ENCODE measurements around the gene PHACTR1. TPM values are rescaled to one million over a fixed set of nuclear protein-coding genes. Genes with fewer than 3 reads are reported as not detected.
"Not testable (repeated sequence)": the region's sequence is repeated elsewhere in the genome, so short reads cannot be mapped to it uniquely, and the experiment has no call there.

The PHACTR1 gene
- total RNA-seq, 2 experiments from 2014 or later: 1.3 to 2.3 TPM

- Histone ChIP-seq H3K9me3 (ENCODE audit: control insufficient read depth in 1 of 2, insufficient read depth in 1 of 2, low read length in 2 of 2) (peaks cover 0 to 6% of the 10 kb centered on the region in 2 experiments), H3K27me3 (ENCODE audit: control insufficient read depth in 1 of 2, insufficient read depth in 2 of 2, low read length in 2 of 2) (no peaks in the 10 kb centered on the region), H3K27ac (ENCODE audit: low read depth in 1 of 2, low read length in 2 of 2) (no peak overlapping the region), H3K4me3 (ENCODE audit: low read length) (no peak overlapping the region), H3K36me3 (ENCODE audit: insufficient read depth, low read length) (no peaks in the 10 kb centered on the region), H3K4me1 (ENCODE audit: insufficient read depth, low read length) (no peaks in the 10 kb centered on the region)
- ChIA-PET CTCF (no interaction called here), POLR2A (no interaction called here)
- DNase-seq: no peak
- Mint-ChIP-seq H3K4me1 (ENCODE audit: low read depth) (no peaks in the 10 kb centered on the region), H3K9me3 (no peaks in the 10 kb centered on the region), H3K4me3 (no peak overlapping the region), H3K36me3 (ENCODE audit: low read depth) (no peaks in the 10 kb centered on the region), H3K27ac (no peak overlapping the region), H3K27me3 (peaks cover 26% of the 10 kb centered on the region)
- no peak for TF ChIP-seq CTCF (IDR thresholded peaks at IDR 0.05)
- no peak for ATAC-seq (ENCODE audit: poor library complexity)
- intact Hi-C loops (cut with DNase I, micrococcal nuclease): no loop called here
These were observed 44.3 kb downstream of the PHACTR1 start for GRCh38 chr6:12760911-12761310.

- no peak for TF ChIP-seq CTCF (IDR thresholded peaks at IDR 0.05)
- Histone ChIP-seq H3K27me3 (ENCODE audit: control insufficient read depth in 1 of 2, insufficient read depth in 2 of 2, low read length in 2 of 2) (no peaks in the 10 kb centered on the region), H3K4me1 (ENCODE audit: insufficient read depth, low read length) (no peaks in the 10 kb centered on the region), H3K27ac (ENCODE audit: low read depth in 1 of 2, low read length in 2 of 2) (no peak overlapping the region), H3K9me3 (ENCODE audit: control insufficient read depth in 1 of 2, insufficient read depth in 1 of 2, low read length in 2 of 2) (peaks cover 0 to 6% of the 10 kb centered on the region in 2 experiments), H3K36me3 (ENCODE audit: insufficient read depth, low read length) (no peaks in the 10 kb centered on the region), H3K4me3 (ENCODE audit: low read length) (no peak overlapping the region)
- ChIA-PET POLR2A (no interaction called here), CTCF (no interaction called here)
- no peak for ATAC-seq (ENCODE audit: poor library complexity)
- intact Hi-C loops (cut with DNase I, micrococcal nuclease): no loop called here
- DNase-seq: no peak
- Mint-ChIP-seq H3K9me3 (no peaks in the 10 kb centered on the region), H3K4me1 (ENCODE audit: low read depth) (no peaks in the 10 kb centered on the region), H3K36me3 (ENCODE audit: low read depth) (no peaks in the 10 kb centered on the region), H3K27ac (no peak overlapping the region), H3K4me3 (no peak overlapping the region), H3K27me3 (peaks cover 20% of the 10 kb centered on the region)
These were observed 45.0 kb downstream of the PHACTR1 start for GRCh38 chr6:12761376-12762115.

GRCh38 chr6:12762731-12763434, 46.3 kb downstream of the PHACTR1 start:
- H3K4me3 Mint-ChIP-seq; H3K9me3 ChIP-seq (ENCODE audit: control insufficient read depth in 1 of 2, insufficient read depth in 1 of 2, low read length in 2 of 2); DNase-seq; H3K4me3 ChIP-seq (ENCODE audit: low read length); H3K27me3 ChIP-seq (ENCODE audit: control insufficient read depth in 1 of 2, insufficient read depth in 2 of 2, low read length in 2 of 2); POLR2A ChIA-PET; H3K4me1 ChIP-seq (ENCODE audit: insufficient read depth, low read length); H3K9me3 Mint-ChIP-seq; H3K27ac Mint-ChIP-seq; H3K36me3 ChIP-seq (ENCODE audit: insufficient read depth, low read length); H3K4me1 Mint-ChIP-seq (ENCODE audit: low read depth); H3K27me3 Mint-ChIP-seq; ATAC-seq (ENCODE audit: poor library complexity); H3K27ac ChIP-seq (ENCODE audit: low read depth in 1 of 2, low read length in 2 of 2); intact Hi-C loops (cut with DNase I, micrococcal nuclease); H3K36me3 Mint-ChIP-seq (ENCODE audit: low read depth); CTCF ChIA-PET: not testable (repeated sequence)

Data from CD4-positive, alpha-beta T cell (primary cell).